Brain microvascular endothelial cell (primary cell): Measurements from ENCODE around the gene RADX.

ENCODE experiments used
- DNase-seq: peaks from one replicate; pipeline ENCODE4 v3.0.0-alpha.2; 2020
- H3K27ac ChIP-seq: fragments of 250-450 bp; sonication (Bioruptor Pico); 2 replicates; pipeline ENCODE4 v1.5.1; 2020; ENCODE audit warnings: mild to moderate bottlenecking, moderate library complexity
- H3K27me3 ChIP-seq: fragments of 250-450 bp; sonication (Bioruptor Pico); replicated peaks from 2 replicates; pipeline ENCODE4 v1.5.1; 2020; ENCODE audit warnings: mild to moderate bottlenecking
- H3K36me3 ChIP-seq: fragments of 250-450 bp; sonication (Bioruptor Pico); replicated peaks from 2 replicates; pipeline ENCODE4 v1.5.1; 2020; ENCODE audit warnings: mild to moderate bottlenecking
- H3K4me3 ChIP-seq: 2 replicates; pipeline ENCODE4 v1.5.1; 2011; ENCODE audit warnings: low read depth, mild to moderate bottlenecking, control low read depth, low read length, moderate library complexity
- in situ Hi-C: cut with HindIII; loops from 2 replicates; pipeline ENCODE4 v1.10.0; 2017; ENCODE audit warnings: low sequenced_read_pairs, low pct_ligation_motif_present
- TF ChIP-seq, protein P1 (sequence below): IDR thresholded peaks from 2 replicates; pipeline ENCODE4 v1.5.1; 2011; ENCODE audit warnings: low read depth, mild to moderate bottlenecking, moderate library complexity, low read length, control low read depth, inconsistent platforms; ENCODE audit errors: missing control alignments

Gene RADX

DNA sequence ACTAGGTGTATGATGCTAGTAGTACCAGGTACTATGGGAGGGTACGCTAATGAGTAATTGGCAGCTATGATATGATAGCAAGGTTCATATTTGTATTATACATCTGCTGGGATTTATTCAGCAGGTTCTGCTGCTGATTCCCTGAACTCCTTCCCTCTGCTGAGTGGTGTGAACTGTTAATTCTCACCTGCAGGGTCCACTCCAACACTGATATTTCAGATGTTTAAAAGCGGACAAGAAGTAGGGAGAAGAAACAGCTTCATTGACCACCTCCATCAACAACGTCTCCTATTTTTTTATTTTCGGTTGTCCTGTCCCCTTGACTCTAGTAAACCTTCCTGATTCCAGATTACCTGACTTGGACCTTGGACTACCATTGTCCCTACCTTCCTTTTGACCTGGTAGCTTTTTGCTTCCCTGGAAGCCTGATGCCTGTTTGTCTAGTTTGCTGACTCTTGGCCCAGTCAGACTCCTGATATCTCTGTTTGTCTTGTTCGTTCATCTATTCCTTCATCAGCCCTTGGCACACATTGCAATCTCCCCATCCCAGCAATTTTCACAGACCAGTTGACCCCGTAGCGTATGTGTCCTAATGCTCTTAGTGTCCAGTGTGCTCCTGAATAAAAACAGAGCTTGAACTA lies 80.8 kb downstream of the RADX start:
- no peaks in the 10 kb centered on the region for H3K36me3 ChIP-seq
- no peak overlapping the region for H3K4me3 ChIP-seq
- TF ChIP-seq, protein P1, sequence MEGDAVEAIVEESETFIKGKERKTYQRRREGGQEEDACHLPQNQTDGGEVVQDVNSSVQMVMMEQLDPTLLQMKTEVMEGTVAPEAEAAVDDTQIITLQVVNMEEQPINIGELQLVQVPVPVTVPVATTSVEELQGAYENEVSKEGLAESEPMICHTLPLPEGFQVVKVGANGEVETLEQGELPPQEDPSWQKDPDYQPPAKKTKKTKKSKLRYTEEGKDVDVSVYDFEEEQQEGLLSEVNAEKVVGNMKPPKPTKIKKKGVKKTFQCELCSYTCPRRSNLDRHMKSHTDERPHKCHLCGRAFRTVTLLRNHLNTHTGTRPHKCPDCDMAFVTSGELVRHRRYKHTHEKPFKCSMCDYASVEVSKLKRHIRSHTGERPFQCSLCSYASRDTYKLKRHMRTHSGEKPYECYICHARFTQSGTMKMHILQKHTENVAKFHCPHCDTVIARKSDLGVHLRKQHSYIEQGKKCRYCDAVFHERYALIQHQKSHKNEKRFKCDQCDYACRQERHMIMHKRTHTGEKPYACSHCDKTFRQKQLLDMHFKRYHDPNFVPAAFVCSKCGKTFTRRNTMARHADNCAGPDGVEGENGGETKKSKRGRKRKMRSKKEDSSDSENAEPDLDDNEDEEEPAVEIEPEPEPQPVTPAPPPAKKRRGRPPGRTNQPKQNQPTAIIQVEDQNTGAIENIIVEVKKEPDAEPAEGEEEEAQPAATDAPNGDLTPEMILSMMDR = no peak
- no peak for DNase-seq
- no peak overlapping the region for H3K27ac ChIP-seq
- H3K27me3 ChIP-seq = no peaks in the 10 kb centered on the region
- in situ Hi-C loops = no loop called here

DNA sequence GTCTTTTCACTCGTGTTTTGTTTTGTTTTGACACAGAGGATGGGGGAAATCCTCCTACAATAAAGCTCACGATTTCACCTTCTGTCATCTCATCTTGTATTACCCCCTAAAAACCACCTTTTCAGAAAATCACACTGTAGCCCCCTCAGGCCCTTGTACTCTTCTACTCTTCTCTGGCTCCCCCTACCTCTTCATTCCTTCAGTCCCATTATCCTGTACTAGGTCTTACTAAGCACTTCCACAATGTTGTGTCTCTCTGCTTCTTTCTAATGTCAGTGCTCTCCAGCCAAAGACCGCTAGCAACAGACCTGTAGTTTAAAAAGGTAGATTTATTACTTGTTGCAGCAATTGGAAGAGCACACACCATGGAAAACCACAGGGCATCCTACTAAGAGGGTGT lies 84.7 kb downstream of the RADX start:
- TF ChIP-seq, protein P1 = no peak
- H3K27ac ChIP-seq = no peak overlapping the region
- H3K27me3 ChIP-seq = no peaks in the 10 kb centered on the region
- no peak overlapping the region for H3K4me3 ChIP-seq
- DNase-seq = no peak
- in situ Hi-C loops = no loop called here
- H3K36me3 ChIP-seq = no peaks in the 10 kb centered on the region

DNA sequence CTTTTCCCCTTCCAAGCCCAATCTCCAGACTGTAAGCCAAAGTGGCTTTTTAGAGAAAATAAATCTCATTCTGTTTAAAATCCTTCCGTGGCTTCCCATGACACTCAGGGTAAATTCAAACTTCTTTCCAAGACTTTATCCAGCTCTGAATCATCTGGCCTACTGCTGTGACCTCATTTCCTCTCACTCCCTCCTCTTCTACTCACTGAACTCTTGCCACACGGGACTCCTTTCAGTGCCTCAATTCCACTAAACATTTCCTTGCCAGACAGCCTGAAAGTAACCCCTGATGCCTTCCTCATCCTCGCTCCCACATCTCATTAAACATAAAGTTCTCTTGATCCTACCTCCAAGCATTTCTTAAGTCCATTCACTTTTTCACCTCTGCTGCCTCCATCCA lies 86.9 kb downstream of the RADX start:
- Histone ChIP-seq H3K4me3 (no peak overlapping the region), H3K27me3 (no peaks in the 10 kb centered on the region), H3K27ac (no peak overlapping the region), H3K36me3 (no peaks in the 10 kb centered on the region)
- TF ChIP-seq, protein P1 = no peak
- in situ Hi-C loops = no loop called here
- DNase-seq = peak; percentile 41

DNA sequence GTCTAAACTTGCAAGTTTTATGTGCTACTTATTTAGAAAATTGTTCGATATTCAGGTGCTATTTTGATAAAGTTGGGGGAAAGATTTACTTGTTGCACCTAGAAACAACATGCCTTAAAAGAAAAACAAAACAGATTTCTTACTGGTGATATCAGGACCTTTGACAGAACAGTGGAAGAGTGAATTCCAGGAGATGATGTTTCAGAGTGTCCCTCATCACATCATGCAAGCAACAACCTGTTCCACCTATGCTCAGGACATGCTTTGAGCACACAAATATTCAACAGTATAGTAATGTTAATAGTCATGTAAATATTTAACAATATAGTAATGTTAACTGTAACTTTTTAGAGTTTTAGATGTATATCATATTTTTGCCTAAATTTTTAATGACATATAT lies 90.9 kb downstream of the RADX start:
- TF ChIP-seq, protein P1 = no peak
- Histone ChIP-seq H3K27me3 (no peaks in the 10 kb centered on the region), H3K4me3 (no peak overlapping the region), H3K36me3 (no peaks in the 10 kb centered on the region), H3K27ac (no peak overlapping the region)
- DNase-seq = no peak
- in situ Hi-C loops = no loop called here

DNA sequence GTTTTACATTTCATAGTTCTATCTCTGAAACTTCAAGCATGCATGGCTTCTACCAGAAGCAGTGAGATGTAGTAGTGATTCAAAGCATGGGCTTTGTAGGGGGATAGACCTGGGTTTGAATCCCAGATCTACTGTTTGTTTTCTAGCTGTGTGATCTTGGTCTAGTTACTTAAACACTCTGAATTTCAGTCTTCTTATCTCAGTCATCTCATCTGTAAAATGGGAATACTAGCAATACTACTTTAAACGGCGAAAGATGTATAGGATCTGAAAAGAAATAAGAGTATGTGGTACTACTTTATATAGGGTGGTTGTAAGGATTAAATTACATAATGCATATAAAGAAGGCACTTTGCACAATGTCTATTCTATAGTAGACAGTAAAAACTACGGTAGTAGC lies 94.7 kb downstream of the RADX start:
- DNase-seq = no peak
- TF ChIP-seq, protein P1 = no peak
- Histone ChIP-seq H3K36me3 (no peaks in the 10 kb centered on the region), H3K27me3 (no peaks in the 10 kb centered on the region), H3K27ac (no peak overlapping the region), H3K4me3 (no peak overlapping the region)
- in situ Hi-C loops = no loop called here

DNA sequence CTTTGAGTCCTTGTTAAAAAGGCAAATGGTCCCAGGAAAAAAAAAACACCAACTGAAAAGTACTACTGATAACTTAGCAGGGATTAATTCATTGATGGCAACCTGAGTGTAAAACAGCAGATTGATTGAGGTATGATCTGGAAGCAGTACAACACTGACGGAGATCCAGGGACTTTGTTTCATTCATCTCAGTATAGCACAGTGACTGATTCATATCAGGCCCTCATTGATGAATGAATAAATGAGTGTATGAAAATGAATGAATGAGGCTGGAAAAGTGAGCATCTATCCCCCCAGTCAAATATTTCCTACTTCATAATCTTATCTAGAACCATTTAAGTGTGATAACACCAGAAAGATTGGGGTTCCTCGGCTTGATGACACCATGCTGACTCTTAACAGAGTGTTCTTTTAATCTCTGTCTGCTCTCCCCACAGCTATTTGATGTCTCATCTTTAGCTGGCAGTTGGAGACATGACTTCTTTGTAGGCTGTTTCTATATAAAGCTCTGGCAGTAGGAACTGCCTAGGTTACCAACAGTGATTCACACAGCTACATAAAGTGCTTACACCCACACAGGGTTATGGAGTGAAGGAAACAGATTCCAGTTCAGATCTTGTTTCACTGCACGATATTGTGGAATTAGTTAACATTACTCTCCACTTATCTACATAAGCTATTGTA lies 96.1 kb downstream of the RADX start:
- no peaks in the 10 kb centered on the region for H3K36me3 ChIP-seq
- TF ChIP-seq, protein P1 = no peak
- no peaks in the 10 kb centered on the region for H3K27me3 ChIP-seq
- in situ Hi-C loops = no loop called here
- H3K4me3 ChIP-seq = no peak overlapping the region
- peak overlapping the region; percentile 64 for H3K27ac ChIP-seq
- DNase-seq = peak; percentile 93
